OCI-LY3 (cell line): Measurements from ENCODE around the gene SLC26A1.

Source experiments
- EZH2phosphoT487 ChIP-seq: fragments of 200-600 bp; shearing (Covaris generic); IDR thresholded peaks from 2 replicates; pipeline ENCODE4 v1.6.1; 2018; ENCODE audit warnings: antibody characterized with exemption, mixed run types, low read depth
- TF ChIP-seq, protein P1 (sequence below): fragments of 200-600, 300-600 bp; sonication (generic); IDR thresholded peaks from 2 replicates; pipeline ENCODE4 v1.5.1; 2014; ENCODE audit warnings: antibody characterized with exemption, low read length, low read depth

DNA sequence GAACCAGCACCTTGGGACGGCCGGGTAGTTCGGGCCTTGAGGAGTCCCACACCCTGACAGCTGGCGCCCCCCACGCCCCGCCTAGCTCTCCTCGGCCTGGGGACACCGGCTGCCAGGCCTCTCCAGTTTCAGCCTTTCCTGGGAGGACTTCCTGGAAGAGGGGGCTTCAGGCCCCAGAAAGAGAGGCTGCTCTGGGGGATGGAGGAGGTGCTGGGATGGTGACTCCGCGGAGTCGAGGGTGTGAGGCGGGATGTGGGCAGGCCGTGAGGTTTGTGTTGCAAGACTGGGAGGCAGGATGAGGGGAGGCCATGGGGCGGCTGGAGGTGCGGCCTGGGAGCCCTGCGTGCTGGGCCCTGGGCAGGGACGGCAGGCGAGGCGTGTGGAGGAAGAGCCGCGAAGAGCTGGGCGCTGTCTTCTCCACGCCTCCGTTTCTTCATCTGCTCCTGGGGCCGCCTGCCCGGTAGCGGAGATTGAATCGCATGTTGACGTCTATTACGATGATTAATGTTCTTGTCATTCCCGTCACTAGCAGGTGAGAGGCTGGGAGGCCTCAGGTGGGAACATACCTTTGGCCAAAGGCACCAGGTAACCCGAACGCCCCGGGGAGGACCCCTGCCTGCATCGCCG lies 17.3 kb upstream of the SLC26A1 start:
- TF ChIP-seq, protein P1, sequence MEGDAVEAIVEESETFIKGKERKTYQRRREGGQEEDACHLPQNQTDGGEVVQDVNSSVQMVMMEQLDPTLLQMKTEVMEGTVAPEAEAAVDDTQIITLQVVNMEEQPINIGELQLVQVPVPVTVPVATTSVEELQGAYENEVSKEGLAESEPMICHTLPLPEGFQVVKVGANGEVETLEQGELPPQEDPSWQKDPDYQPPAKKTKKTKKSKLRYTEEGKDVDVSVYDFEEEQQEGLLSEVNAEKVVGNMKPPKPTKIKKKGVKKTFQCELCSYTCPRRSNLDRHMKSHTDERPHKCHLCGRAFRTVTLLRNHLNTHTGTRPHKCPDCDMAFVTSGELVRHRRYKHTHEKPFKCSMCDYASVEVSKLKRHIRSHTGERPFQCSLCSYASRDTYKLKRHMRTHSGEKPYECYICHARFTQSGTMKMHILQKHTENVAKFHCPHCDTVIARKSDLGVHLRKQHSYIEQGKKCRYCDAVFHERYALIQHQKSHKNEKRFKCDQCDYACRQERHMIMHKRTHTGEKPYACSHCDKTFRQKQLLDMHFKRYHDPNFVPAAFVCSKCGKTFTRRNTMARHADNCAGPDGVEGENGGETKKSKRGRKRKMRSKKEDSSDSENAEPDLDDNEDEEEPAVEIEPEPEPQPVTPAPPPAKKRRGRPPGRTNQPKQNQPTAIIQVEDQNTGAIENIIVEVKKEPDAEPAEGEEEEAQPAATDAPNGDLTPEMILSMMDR: no peak
- no peak for TF ChIP-seq EZH2phosphoT487
